Lung (tissue), 12 donors: Measurements from ENCODE around the gene PMEPA1. TPM values are rescaled to one million over a fixed set of nuclear protein-coding genes. Genes with fewer than 3 reads are reported as not detected.

Experiments
- ATAC-seq: fragments of 200-7000 bp; cut with Tn5 transposase; one replicate; pipeline ENCODE4 v1.9.1; 2020; ENCODE audit warnings: moderate number of reproducible peaks; ENCODE audit not compliant: insufficient read depth, low FRiP score
- DNase-seq, 3 donors: peaks; one replicate each; pipeline ENCODE4 v3.0.0-alpha.2; 2013 to 2017
- H3K27ac ChIP-seq, 2 donors: one replicate each; pipeline ENCODE4 v1.5.1; 2013; ENCODE audit warnings: mild to moderate bottlenecking in 2 of 2, moderate library complexity in 2 of 2, control low read depth in 1 of 2, inconsistent platforms in 1 of 2, low read depth in 1 of 2, low read length in 1 of 2
- H3K27me3 ChIP-seq, 3 donors: one replicate each; pipeline ENCODE4 v1.5.1; 2013; ENCODE audit warnings: low read length in 2 of 3; ENCODE audit not compliant: control insufficient read depth in 3 of 3, insufficient read depth in 3 of 3
- H3K36me3 ChIP-seq, 4 donors: one replicate each; pipeline ENCODE4 v1.5.1; 2013; ENCODE audit warnings: low read length in 4 of 4, mild to moderate bottlenecking in 1 of 4, moderate library complexity in 1 of 4; ENCODE audit not compliant: control insufficient read depth in 4 of 4, insufficient read depth in 4 of 4
- H3K4me1 ChIP-seq, 5 donors: one replicate each; pipeline ENCODE4 v1.5.1; 2013; ENCODE audit warnings: low read length in 5 of 5, mild to moderate bottlenecking in 2 of 5, moderate library complexity in 1 of 5; ENCODE audit not compliant: control insufficient read depth in 5 of 5, insufficient read depth in 5 of 5
- H3K4me3 ChIP-seq: one replicate; pipeline ENCODE4 v1.5.1; 2013; ENCODE audit warnings: mild to moderate bottlenecking, control low read depth, moderate library complexity
- H3K9ac ChIP-seq, 2 donors: one replicate each; pipeline ENCODE4 v1.5.1; 2013; ENCODE audit warnings: low read length in 2 of 2, control low read depth in 1 of 2; ENCODE audit not compliant: insufficient read depth in 1 of 2
- H3K9me3 ChIP-seq, 4 donors: one replicate each; pipeline ENCODE4 v1.5.1; 2013; ENCODE audit warnings: low read length in 3 of 4, mild to moderate bottlenecking in 1 of 4, moderate library complexity in 1 of 4; ENCODE audit not compliant: control insufficient read depth in 4 of 4, insufficient read depth in 3 of 4
- WGBS, 2 donors: extraction: QIAGEN DNeasy Blood & Tissue Kit; methylation state at CpG; one replicate each; pipeline ENCODE4 v1.1.7; 2013; 5-methylcytosine and 5-hydroxymethylcytosine counted together
- polyA plus RNA-seq, 2 donors: library from polyadenylated mRNA; stranded (reverse); fragments of 200-250 nt; gene quantifications; one replicate each; pipeline ENCODE4 v1.2.1, GENCODE V29; 2013
- total RNA-seq, 2 donors: library from RNA; depleted of rRNA in 1 of 2; stranded (reverse); fragments of >200 nt in 1 of 2; gene quantifications; one replicate each; pipeline ENCODE4 v1.2.1, GENCODE V29; 2014 to 2021
- TF ChIP-seq, protein P1 (sequence below): IDR thresholded peaks from 2 replicates; pipeline ENCODE4 v1.5.1; 2012; ENCODE audit warnings: mild to moderate bottlenecking; ENCODE audit errors: control extremely low read depth, extremely low read depth
- donor health status: control.
- donor health status: control.
- donor health status: Bipolar disorder and iron deficiency.
- donor health status: healthy.
- donor health status: DM: yes; HTN: yes; CAD: no.

Gene PMEPA1
- total and polyA plus RNA-seq, 4 donors = 10.0 to 44.0 (median 23.9) TPM

DNA sequence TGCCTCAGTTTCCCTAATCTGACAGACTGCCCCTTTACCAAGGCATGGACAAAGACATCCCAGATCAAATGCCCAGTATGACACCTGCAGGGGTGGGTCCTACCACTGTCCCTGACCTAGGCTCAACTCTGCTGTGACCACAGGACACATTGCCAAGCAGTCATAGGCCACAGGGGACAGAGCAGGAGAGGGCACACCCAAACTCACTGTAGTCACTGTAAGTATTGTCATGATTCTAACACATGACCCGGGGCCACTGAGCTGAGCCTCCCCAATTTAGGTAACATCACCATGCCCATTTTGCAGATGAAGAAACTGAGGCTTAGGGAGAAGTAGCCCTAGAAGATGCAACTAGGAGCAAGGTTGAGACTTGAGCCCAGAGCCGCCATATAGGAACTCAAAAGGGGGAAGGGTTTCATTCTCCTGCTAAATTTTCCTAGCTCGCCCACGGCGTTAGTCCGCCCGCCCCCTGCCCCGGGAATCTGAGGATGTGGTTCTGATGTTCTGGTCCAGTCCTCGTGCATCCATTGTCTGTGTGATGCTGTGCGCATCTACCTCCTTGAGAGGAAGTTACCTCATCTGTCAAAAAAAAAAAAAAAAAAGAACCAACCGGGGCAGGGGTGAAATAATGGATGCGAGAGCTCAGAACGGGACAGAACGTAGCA lies 44.8 kb downstream of the PMEPA1 start:
- no peak for DNase-seq
- ATAC-seq = no peak

GRCh38 chr20:57664476-57664875 lies 45.3 kb downstream of the PMEPA1 start:
- no peak for DNase-seq
- Histone ChIP-seq H3K27ac (no peak overlapping the region), H3K9ac (no peak overlapping the region), H3K9me3 (no peaks in the 10 kb centered on the region), H3K4me3 (no peak overlapping the region), H3K27me3 (no peaks in the 10 kb centered on the region), H3K4me1 (peaks cover 0 to 28% (median 10%) of the 10 kb centered on the region in 5 donors), H3K36me3 (peaks cover 0 to 4% (median 2%) of the 10 kb centered on the region in 4 donors)
- TF ChIP-seq, protein P1, sequence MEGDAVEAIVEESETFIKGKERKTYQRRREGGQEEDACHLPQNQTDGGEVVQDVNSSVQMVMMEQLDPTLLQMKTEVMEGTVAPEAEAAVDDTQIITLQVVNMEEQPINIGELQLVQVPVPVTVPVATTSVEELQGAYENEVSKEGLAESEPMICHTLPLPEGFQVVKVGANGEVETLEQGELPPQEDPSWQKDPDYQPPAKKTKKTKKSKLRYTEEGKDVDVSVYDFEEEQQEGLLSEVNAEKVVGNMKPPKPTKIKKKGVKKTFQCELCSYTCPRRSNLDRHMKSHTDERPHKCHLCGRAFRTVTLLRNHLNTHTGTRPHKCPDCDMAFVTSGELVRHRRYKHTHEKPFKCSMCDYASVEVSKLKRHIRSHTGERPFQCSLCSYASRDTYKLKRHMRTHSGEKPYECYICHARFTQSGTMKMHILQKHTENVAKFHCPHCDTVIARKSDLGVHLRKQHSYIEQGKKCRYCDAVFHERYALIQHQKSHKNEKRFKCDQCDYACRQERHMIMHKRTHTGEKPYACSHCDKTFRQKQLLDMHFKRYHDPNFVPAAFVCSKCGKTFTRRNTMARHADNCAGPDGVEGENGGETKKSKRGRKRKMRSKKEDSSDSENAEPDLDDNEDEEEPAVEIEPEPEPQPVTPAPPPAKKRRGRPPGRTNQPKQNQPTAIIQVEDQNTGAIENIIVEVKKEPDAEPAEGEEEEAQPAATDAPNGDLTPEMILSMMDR = no peak
- 91 to 92% methylated on average over 20 of the region's 20 CpGs for WGBS, 2 donors
- no peak for ATAC-seq

More for the DNA sequence above, 44.8 kb downstream of the PMEPA1 start:
- Histone ChIP-seq H3K9me3 (no peaks in the 10 kb centered on the region), H3K9ac (no peak overlapping the region), H3K4me3 (no peak overlapping the region), H3K27ac (no peak overlapping the region), H3K36me3 (peaks cover 0 to 2% (median under 1%) of the 10 kb centered on the region in 4 donors), H3K4me1 (peaks cover 0 to 28% (median 10%) of the 10 kb centered on the region in 5 donors), H3K27me3 (no peaks in the 10 kb centered on the region)
- TF ChIP-seq, protein P1 = no peak
- WGBS, 2 donors = 82 to 87% methylated on average over 14 of the region's 14 CpGs

DNA sequence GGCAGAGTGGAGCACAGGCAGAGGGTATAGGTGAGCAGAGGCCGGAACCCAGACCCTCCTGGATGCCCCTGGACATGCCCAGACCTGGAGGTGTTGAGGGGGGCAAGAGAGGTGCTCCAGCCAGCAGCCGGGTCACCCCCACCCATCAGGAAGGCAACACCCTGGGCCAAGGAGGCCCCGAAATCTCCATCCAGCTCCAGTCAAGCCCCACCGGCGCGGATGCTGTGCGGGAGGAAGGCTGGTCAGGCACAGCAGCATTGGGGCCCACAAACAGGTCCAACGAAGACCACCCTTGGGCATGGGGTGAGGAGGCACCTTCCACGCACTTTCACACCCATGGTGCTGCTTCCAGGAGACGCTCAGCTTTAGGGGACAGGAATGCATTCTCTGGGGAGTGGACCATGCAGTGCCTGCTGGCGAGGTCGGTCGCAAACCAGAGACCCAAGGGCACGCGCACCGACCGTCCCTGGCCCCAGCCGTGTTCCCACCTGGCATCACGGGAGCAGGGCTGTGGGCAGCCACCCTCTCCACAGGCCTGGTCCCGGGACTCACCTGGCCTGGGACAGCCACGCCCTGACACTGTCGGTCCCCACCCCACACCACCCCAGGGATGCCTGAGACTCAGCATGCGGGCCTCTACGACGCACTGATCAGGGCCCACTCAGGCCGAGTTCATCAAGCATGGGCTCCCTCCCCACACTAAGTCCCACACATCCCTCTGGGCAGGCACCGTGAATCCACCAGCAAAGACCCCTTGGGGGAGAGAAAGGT lies 45.9 kb downstream of the PMEPA1 start:
- Histone ChIP-seq H3K4me1 (peaks cover 0 to 28% (median 10%) of the 10 kb centered on the region in 5 donors), H3K27ac (no peak overlapping the region), H3K4me3 (no peak overlapping the region), H3K27me3 (no peaks in the 10 kb centered on the region), H3K9me3 (no peaks in the 10 kb centered on the region), H3K9ac (no peak overlapping the region), H3K36me3 (peaks cover 0 to 6% (median 5%) of the 10 kb centered on the region in 4 donors)
- 95 to 96% methylated on average over 27 of the region's 27 CpGs for WGBS, 2 donors
- DNase-seq (no peak), ATAC-seq (no peak)
- TF ChIP-seq, protein P1 = no peak
